Mesenteric fat pad (tissue), 1 donor: ENCODE measurements around the gene HAUS5. TPM values are rescaled to one million over a fixed set of nuclear protein-coding genes. Genes with fewer than 3 reads are reported as not detected.
"Not testable (repeated sequence)": the region's sequence is repeated elsewhere in the genome, so short reads cannot be mapped to it uniquely, and the experiment has no call there.

Experiments
- DNase-seq: peaks from one replicate; pipeline ENCODE4 v3.0.0-alpha.2; 2020; ENCODE audit warnings: low spot score
- total RNA-seq: library from RNA; stranded (reverse); fragmentation: NEBNext Ultra II Directional; extraction: Animal tissue kit (Norgen Biotek cat#: 25700); gene quantifications from one replicate; pipeline ENCODE4 v1.2.1, GENCODE V29; 2021
- donor health status: DM: yes; HTN: yes; CAD: no.

HAUS5 gene
- total RNA-seq, 1 donor from 2014 or later, result 6.4 TPM

- not testable (repeated sequence) for DNase-seq
Observed at GRCh38 chr19:35607170-35607569, 5.4 kb upstream of the HAUS5 start.

DNA sequence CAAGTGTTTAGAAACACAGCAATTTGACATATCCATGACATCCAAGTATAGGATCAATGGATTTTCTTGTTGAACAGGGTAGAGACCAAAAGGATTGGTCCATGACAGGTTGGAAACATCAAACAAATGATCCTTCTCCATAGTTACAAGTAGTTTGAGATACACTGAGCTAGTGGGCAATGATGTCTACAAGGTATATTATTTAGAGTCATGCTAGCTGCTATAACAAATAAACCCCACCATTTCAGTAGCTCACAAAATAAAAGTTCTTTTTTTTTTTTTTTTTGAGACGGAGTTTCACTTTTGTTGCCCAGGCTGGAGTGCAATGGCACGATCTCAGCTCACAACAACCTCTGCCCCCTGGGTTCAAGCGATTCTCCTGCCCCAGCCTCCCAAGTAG lies 4.9 kb upstream of the HAUS5 start:
- DNase-seq, result no peak

- no peak for DNase-seq
Observed at GRCh38 chr19:35608251-35608650, 4.3 kb upstream of the HAUS5 start.

GRCh38 chr19:35609851-35610353 lies 2.6 kb upstream of the HAUS5 start:
- no peak for DNase-seq

DNA sequence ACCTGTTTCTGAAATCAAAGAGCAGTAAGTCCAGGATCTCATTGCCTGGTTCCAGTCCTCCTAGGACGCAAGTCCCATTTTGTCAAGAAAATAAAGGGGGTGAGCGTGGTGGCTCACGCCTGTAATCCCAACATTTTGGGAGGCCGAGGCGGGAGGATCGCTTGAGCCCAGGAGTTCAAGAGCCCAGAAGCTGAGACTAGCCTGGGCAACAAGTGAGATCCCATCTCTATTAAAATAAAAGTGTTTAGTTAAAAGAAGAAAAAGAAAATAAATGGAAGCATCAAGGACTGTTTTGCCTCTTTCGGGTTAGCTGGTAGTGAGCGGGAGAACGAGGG lies 344 bp upstream of the HAUS5 start:
- DNase-seq, result no peak

GRCh38 chr19:35613574-35613973 lies 1.0 kb downstream of the HAUS5 start:
- DNase-seq, result no peak

DNA sequence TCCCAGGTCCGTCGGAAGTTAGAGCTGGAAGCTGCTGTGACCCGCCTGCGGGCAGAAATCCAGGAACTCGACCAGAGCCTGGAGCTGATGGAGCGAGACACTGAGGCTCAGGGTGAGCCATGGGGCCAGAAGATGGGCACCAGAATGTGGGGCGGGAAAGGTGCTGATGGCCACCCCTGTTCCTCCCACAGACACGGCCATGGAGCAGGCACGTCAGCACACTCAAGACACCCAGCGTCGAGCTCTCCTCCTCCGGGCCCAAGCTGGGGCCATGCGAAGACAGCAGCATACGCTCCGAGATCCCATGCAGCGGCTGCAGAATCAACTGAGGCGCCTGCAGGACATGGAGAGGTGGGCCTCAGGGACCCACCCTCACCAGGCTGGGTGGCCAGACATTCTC lies 2.5 kb downstream of the HAUS5 start:
- DNase-seq, result no peak

- DNase-seq, result no peak
Observed at GRCh38 chr19:35618857-35619256, 6.3 kb downstream of the HAUS5 start.

GRCh38 chr19:35619290-35619923 lies 6.9 kb downstream of the HAUS5 start:
- no peak for DNase-seq

DNA sequence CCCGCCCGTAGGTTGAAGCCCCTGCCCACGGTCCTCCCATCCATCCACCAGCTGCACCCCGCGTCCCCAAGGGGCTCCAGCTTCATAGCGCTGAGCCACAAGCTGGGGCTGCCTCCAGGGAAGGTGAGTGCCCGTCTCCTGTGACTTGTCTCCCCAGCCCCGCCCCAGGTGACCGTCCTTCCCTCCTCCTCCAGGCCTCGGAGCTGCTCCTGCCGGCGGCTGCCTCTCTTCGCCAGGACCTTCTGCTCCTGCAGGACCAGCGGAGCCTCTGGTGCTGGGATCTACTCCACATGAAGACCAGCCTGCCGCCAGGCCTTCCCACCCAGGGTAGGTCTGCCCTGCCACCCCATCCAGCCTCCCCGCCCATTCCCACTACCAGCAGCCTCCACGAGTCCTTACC lies 7.5 kb downstream of the HAUS5 start:
- no peak for DNase-seq

GRCh38 chr19:35621708-35622107 lies 9.2 kb downstream of the HAUS5 start:
- no peak for DNase-seq

DNA sequence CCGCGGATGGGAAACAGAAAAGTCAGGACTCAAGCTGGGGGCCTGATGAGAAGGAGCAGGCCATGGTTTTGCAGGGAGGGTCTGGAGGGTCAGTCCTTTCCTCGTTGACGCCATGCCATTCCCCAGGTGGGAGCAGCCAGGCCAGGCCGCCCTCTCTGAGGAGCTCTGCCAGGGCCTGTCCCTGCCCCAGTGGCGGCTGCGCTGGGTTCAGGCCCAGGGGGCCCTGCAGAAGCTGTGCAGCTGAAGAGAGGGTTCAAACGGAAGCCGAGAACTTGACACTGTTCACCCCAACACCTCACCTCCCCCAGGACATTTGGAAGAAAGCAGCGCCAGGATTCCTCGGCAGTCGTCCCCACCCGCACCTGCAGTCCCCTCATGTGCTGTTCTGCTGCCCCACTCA lies 10.2 kb downstream of the HAUS5 start:
- no peak for DNase-seq

DNA sequence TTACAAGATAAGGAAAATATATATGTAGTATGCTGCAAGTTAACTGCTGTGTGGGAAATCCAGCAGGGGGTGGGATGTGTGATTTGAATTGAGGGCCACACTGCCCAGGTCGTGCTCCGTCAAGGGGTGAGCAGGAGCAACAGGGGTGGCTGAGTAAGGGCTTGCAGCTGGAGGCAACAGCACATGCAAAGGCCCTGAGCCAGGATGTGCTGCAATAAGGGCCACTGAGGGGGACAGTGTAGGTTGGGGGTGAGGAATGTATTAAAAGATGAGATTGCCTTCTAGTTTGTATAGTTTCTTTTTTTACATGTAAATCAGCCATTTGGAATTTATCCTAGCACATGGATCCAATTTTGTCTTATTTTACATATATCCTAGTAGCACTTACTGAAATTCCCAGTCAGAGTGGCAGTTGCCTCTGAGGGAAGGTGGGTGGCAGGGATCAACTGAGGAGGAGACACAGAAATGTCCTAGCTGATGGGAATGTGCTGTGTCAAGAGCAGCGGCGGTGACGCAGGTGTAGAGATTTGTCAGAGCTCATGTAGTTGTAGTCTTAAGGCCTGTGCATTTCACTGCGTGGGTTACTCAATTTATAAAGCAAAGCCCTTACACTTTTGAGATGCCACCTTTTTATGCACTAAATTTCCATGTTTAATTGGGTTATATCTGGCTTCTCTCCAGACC lies 10.9 kb downstream of the HAUS5 start:
- DNase-seq, result no peak

DNA sequence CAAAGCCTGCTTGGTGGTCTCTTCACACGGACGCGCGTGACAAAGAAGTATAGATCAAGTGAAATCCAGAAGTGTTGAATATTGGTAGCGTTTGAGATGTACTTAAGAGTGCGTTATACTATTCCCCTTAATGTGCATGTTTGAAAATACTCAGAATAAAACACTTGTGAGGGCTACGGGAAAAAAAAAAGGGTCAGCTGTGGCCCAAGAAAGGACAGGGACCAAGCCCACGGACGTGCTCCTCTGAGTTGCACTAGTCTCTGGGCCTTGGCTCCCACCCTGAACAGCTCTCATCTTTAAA lies 15.7 kb downstream of the HAUS5 start:
- no peak for DNase-seq

DNA sequence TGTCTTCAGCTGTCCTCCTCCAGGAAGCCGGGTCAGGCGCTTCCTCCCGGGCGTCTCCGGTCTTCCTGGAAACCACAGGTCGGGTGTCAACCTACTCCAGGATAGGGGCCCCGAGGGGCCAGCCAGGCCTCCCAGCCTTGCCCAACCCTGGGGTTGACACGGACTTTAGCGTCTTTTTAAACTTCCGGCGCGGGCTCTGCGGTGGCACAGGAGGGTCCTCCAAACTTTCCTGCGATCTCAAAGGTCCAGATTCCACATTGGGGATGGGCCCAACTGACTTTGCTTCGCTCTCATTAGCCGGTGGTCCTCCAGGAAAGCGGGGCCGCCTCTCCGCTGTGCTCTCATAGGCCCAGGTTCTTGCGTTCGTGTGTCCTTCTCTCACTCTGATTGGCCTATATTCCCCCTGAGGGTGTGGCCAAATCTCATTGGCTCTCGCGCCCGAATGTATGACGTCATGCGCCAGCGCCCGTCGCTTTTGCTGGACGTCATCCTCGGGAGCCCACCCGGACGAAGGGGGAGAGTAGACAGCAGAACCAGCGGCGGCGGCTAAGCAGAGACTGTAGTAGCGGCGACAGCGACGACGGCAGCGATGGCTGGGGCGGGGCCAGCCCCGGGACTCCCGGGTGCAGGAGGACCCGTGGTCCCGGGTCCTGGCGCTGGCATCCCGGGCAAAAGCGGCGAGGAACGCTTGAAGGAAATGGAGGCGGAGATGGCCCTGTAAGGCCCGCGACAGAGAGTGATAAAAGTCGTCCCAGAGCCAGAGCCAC lies 16.2 kb downstream of the HAUS5 start, which contains the start of gene RBM42:
Gene RBM42 (plus strand): TSS at position 472 of the 767 bp plus-strand sequence. CDS start 118 bp downstream, at position 590.
- DNase-seq, result peak; percentile 99

DNA sequence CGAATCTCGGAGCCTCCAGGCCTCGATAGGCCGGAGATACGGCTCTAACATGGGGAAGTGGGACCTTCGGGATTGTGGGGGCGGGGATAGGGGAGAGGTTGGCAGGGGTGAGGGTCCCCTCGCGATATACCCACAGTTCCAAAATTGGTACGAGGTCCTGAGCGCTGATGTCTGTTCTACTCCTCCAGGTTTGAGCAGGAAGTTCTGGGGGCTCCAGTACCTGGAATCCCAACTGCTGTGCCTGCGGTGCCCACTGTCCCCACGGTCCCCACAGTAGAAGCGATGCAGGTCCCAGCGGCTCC lies 16.7 kb downstream of the HAUS5 start:
- no peak for DNase-seq

GRCh38 chr19:35633727-35634440 lies 21.3 kb downstream of the HAUS5 start:
- DNase-seq, result no peak

DNA sequence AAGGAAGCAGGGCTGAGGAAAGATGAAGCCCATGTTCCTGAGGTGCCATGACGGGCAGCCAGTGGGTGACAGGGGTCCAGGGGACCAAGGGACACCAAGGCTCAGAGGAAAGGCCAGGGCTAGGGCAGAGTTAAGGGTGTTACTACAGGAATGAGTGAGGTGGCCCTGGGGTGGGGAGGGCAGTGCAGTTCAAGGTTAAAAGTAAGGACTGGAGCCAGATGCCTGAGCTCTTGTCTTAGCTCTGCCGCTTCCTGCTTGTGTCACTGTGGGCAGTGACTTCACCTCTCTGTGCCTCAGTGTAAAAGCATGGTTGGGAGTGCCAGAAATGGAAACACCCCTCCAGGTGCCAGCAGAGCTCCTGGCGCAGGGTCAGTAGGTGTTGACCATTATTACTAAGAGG lies 24.1 kb downstream of the HAUS5 start:
- DNase-seq, result no peak

GRCh38 chr19:35637165-35637564 lies 24.6 kb downstream of the HAUS5 start:
- no peak for DNase-seq

DNA sequence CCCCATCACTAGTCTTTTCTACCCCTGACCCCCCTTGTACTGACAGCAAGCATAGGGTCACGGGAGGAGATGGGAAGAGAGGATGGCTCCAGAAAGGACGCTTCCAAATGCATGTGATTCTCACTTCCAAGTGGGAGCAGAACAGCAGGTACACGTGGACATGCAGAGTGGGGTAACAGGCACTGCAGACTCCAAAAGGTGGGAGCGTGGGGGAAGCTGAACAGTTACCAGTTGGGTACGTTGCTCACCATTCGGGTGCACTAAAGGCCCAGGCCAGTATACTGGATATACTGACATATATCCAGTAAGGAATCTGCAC lies 26.7 kb downstream of the HAUS5 start:
- DNase-seq, result no peak

GRCh38 chr19:35639863-35640262 lies 27.3 kb downstream of the HAUS5 start:
- no peak for DNase-seq

DNA sequence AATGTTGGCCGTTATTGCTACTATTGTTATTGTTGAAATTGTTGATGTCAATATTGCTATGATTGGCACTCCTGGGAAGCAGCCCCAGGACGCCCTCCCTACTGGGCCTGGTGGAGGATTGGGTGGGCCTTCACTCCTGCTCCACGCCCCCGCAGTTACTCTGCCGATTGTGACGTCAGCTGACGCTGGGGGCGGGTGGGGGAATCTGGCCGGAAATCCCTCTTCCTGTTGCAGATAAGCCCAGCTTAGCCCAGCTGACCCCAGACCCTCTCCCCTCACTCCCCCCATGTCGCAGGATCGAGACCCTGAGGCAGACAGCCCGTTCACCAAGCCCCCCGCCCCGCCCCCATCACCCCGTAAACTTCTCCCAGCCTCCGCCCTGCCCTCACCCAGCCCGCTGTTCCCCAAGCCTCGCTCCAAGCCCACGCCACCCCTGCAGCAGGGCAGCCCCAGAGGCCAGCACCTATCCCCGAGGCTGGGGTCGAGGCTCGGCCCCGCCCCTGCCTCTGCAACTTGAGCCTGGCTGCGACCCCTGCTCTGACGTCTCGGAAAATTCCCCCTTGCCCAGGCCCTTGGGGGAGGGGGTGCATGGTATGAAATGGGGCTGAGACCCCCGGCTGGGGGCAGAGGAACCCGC lies 29.1 kb downstream of the HAUS5 start, which contains the start of gene ETV2:
Gene ETV2 (plus strand): TSS at position 231 of the 637 bp plus-strand sequence. CDS start 716 bp downstream, outside the sequence.
- DNase-seq, result no peak
